Fibroblast of pulmonary artery (primary cell): ENCODE results near the gene IL1A.

Source experiments
- DNase-seq: peaks from one replicate; pipeline ENCODE4 v3.0.0-alpha.2; 2010; ENCODE audit warnings: low read depth
- H3K4me3 ChIP-seq: replicated peaks from 2 replicates; pipeline ENCODE4 v1.5.1; 2011; ENCODE audit warnings: low read depth, mild to moderate bottlenecking, control low read depth, low read length, moderate library complexity
- CTCF ChIP-seq: IDR thresholded peaks from 2 replicates; pipeline ENCODE4 v1.5.1; 2011; ENCODE audit warnings: mild to moderate bottlenecking, control low read depth, low read length, inconsistent platforms; ENCODE audit errors: missing control alignments

IL1A gene

GRCh38 chr2:112733456-112733855 lies 50.8 kb downstream of the IL1A start:
- no peak overlapping the region for H3K4me3 ChIP-seq
- DNase-seq: no peak
- no peak for TF ChIP-seq CTCF

- H3K4me3 ChIP-seq: no peak overlapping the region
- no peak for DNase-seq
- no peak for TF ChIP-seq CTCF
These were observed 52.8 kb downstream of the IL1A start for GRCh38 chr2:112731479-112731878.

- H3K4me3 ChIP-seq: no peak overlapping the region
- DNase-seq: no peak
- TF ChIP-seq CTCF: no peak
These were observed 53.5 kb downstream of the IL1A start for GRCh38 chr2:112730791-112731190.

- DNase-seq: no peak
- TF ChIP-seq CTCF: no peak
- no peak overlapping the region for H3K4me3 ChIP-seq
These were observed 54.1 kb downstream of the IL1A start for GRCh38 chr2:112730216-112730615.

GRCh38 chr2:112728378-112729175 lies 55.7 kb downstream of the IL1A start:
- DNase-seq: no peak
- no peak overlapping the region for H3K4me3 ChIP-seq
- no peak for TF ChIP-seq CTCF

GRCh38 chr2:112728029-112728362 lies 56.3 kb downstream of the IL1A start:
- H3K4me3 ChIP-seq: no peak overlapping the region
- no peak for TF ChIP-seq CTCF

More at GRCh38 chr2:112728029-112728362, 56.3 kb downstream of the IL1A start:
- no peak for DNase-seq
